HCT116 (cell line): Measurements from ENCODE around the gene PTGES2. TPM values are rescaled to one million over a fixed set of nuclear protein-coding genes. Genes with fewer than 3 reads are reported as not detected.

ENCODE experiments used
- ATAC-seq: fragments of 200-7000 bp; cut with Tn5 transposase; 2 replicates; pipeline ENCODE4 v1.9.1; 2020; ENCODE audit warnings: mild to moderate bottlenecking, moderate library complexity
- BruUV-seq: library from RNA; stranded (reverse); fragments of 400-500 nt; replicated peaks from 2 replicates; lab custom pipeline; 2021; lab: Mats Ljungman, UMichigan
- CTCF ChIA-PET: fragments of 300-600 bp; sonication (Branson Sonifier 250); formaldehyde crosslinking; loops from one replicate; lab custom pipeline; 2021; ENCODE audit warnings: antibody characterized with exemption; lab: Charles Lee
- POLR2A ChIA-PET: fragments of 300-600, 350-600 bp; sonication (Branson Sonifier 250); formaldehyde crosslinking; loops from one replicate; lab custom pipeline; 2021; ENCODE audit warnings: antibody characterized with exemption; lab: Charles Lee
- RAD21 ChIA-PET, 2 experiments: fragments of 300-600 bp; sonication (Branson Sonifier 250); formaldehyde crosslinking; loops; one replicate each; lab custom pipeline; 2023; ENCODE audit warnings: low total read pairs in 2 of 2; ENCODE audit not compliant: uncharacterized antibody in 2 of 2, unreplicated experiment in 2 of 2, low non-redundant PET in 1 of 2; lab: Charles Lee
- DNase-seq: peaks from one replicate; pipeline ENCODE4 v3.0.0-alpha.2; 2010; ENCODE audit warnings: low read depth, low spot score
- H2AFZ ChIP-seq: fragments of 200-600 bp; shearing (Covaris generic), sonication (generic); 2 replicates; pipeline ENCODE4 v1.6.1; 2017; ENCODE audit warnings: low read depth, mixed run types, mixed read lengths, antibody characterized with exemption, low read length; ENCODE audit not compliant: poor library complexity, severe bottlenecking
- H3K27ac ChIP-seq: 2 replicates; pipeline ENCODE4 v1.5.1; 2012; ENCODE audit warnings: low read depth, low read length
- H3K27me3 ChIP-seq: fragments of 200-600 bp; sonication (generic); 2 replicates; pipeline ENCODE4 v1.6.1; 2016; ENCODE audit warnings: mixed run types, low read length, mixed read lengths; ENCODE audit not compliant: insufficient read depth
- H3K36me3 ChIP-seq, 2 experiments: fragments of 200-500 bp in 1 of 2; fragments of 200-600 bp in 1 of 2; sonication (Bioruptor generic) in 1 of 2; sonication (generic) in 1 of 2; 2 replicates each; pipeline versions ENCODE4 v1.5.1 to v1.6.1; 2014 to 2016; ENCODE audit warnings: low read length in 2 of 2, inconsistent platforms in 1 of 2, mixed read lengths in 1 of 2, mixed run types in 1 of 2; ENCODE audit not compliant: insufficient read depth in 2 of 2, control insufficient read depth in 1 of 2
- H3K4me1 ChIP-seq, 2 experiments: fragments of 200-600 bp in 1 of 2; sonication (generic) in 1 of 2; 2 replicates each; pipeline versions ENCODE4 v1.5.1 to v1.6.1; 2012 to 2017; ENCODE audit warnings: low read length in 2 of 2, inconsistent platforms in 1 of 2, mild to moderate bottlenecking in 1 of 2, mixed read lengths in 1 of 2, mixed run types in 1 of 2, moderate library complexity in 1 of 2; ENCODE audit not compliant: insufficient read depth in 2 of 2, control insufficient read depth in 1 of 2
- H3K4me2 ChIP-seq: fragments of 200-600 bp; sonication (generic); 2 replicates; pipeline ENCODE4 v1.6.1; 2017; ENCODE audit warnings: mixed run types, low read length, mixed read lengths
- H3K4me3 ChIP-seq, 2 experiments: fragments of 200-600 bp in 1 of 2; sonication (generic) in 1 of 2; replicated peaks in 1 of 2; 2 replicates each; pipeline ENCODE4 v1.5.1; 2011 to 2016; ENCODE audit warnings: low read length in 2 of 2, control low read depth in 1 of 2, low read depth in 1 of 2, mild to moderate bottlenecking in 1 of 2, mixed read lengths in 1 of 2, mixed run types in 1 of 2
- H3K79me2 ChIP-seq: fragments of 200-600 bp; sonication (generic); 2 replicates; pipeline ENCODE4 v1.6.1; 2017; ENCODE audit warnings: mild to moderate bottlenecking, mixed run types, low read length, moderate library complexity, mixed read lengths; ENCODE audit not compliant: insufficient read depth
- H3K9ac ChIP-seq: fragments of 200-600 bp; sonication (generic); 2 replicates; pipeline ENCODE4 v1.6.1; 2016; ENCODE audit warnings: low read length, mixed read lengths
- H3K9me2 ChIP-seq: fragments of 200-600 bp; sonication (generic), shearing (Covaris generic); 2 replicates; pipeline ENCODE4 v1.6.1; 2017; ENCODE audit warnings: mixed run types, mild to moderate bottlenecking, moderate library complexity; ENCODE audit not compliant: insufficient read depth
- H3K9me3 ChIP-seq, 2 experiments: fragments of 200-500 bp in 1 of 2; fragments of 200-600 bp in 1 of 2; sonication (Bioruptor generic) in 1 of 2; sonication (generic) in 1 of 2; 2 replicates each; pipeline ENCODE4 v1.6.1; 2014 to 2017; ENCODE audit warnings: low read length in 2 of 2, mixed read lengths in 2 of 2, inconsistent platforms in 1 of 2, low read depth in 1 of 2, mild to moderate bottlenecking in 1 of 2, mixed run types in 1 of 2, moderate library complexity in 1 of 2; ENCODE audit not compliant: control insufficient read depth in 1 of 2, insufficient read depth in 1 of 2
- H4K20me1 ChIP-seq: fragments of 200-600 bp; sonication (generic), shearing (Covaris generic); 2 replicates; pipeline ENCODE4 v1.6.1; 2017; ENCODE audit warnings: mixed run types, mild to moderate bottlenecking, moderate library complexity; ENCODE audit not compliant: insufficient read depth
- ATF3 ChIP-seq: IDR thresholded peaks from 2 replicates; pipeline ENCODE4 v1.6.1; 2012
- CBX3 ChIP-seq: IDR thresholded peaks from 2 replicates; pipeline ENCODE4 v1.6.1; 2012; ENCODE audit warnings: low read depth
- CEBPB ChIP-seq: IDR thresholded peaks from 2 replicates; pipeline ENCODE4 v1.6.1; 2012; ENCODE audit warnings: low read depth
- CTCF ChIP-seq, 3 experiments: fragments of 200-600 bp in 1 of 3; sonication (generic) in 1 of 3; IDR thresholded peaks in 2 of 3; conservative IDR thresholded peaks in 1 of 3; 2 replicates each; pipeline ENCODE4 v1.5.1; 2012 to 2017; ENCODE audit warnings: low read depth in 2 of 3, low read length in 2 of 3, antibody characterized with exemption in 1 of 3, borderline replicate concordance in 1 of 3, control low read depth in 1 of 3, mild to moderate bottlenecking in 1 of 3, mixed read lengths in 1 of 3, mixed run types in 1 of 3, moderate library complexity in 1 of 3; ENCODE audit not compliant: insufficient read depth in 1 of 3
- EGR1 ChIP-seq: IDR thresholded peaks from 2 replicates; pipeline ENCODE4 v1.6.1; 2012; ENCODE audit warnings: low read depth
- EZH2phosphoT487 ChIP-seq: fragments of 200-600 bp; IDR thresholded peaks from 2 replicates; pipeline ENCODE4 v1.6.1; 2018; ENCODE audit warnings: antibody characterized with exemption, borderline replicate concordance
- JUND ChIP-seq: IDR thresholded peaks from 2 replicates; pipeline ENCODE4 v1.6.1; 2012
- MAX ChIP-seq: IDR thresholded peaks from 2 replicates; pipeline ENCODE4 v1.6.1; 2012
- POLR2A ChIP-seq: IDR thresholded peaks from 2 replicates; pipeline ENCODE4 v1.7.0; 2011; ENCODE audit warnings: borderline replicate concordance; ENCODE audit not compliant: insufficient read depth, insufficient read length; ENCODE audit errors: extremely low read depth
- POLR2AphosphoS5 ChIP-seq: IDR thresholded peaks from 2 replicates; pipeline ENCODE4 v1.6.1; 2011; ENCODE audit warnings: mild to moderate bottlenecking, low read depth, low read length, moderate library complexity
- RAD21 ChIP-seq: IDR thresholded peaks from 2 replicates; pipeline ENCODE4 v1.6.1; 2012; ENCODE audit warnings: low read depth, mild to moderate bottlenecking
- SRF ChIP-seq: IDR thresholded peaks from 2 replicates; pipeline ENCODE4 v1.6.1; 2012; ENCODE audit warnings: low read depth
- TCF7L2 ChIP-seq: IDR thresholded peaks from 2 replicates; pipeline ENCODE4 v1.7.0; 2011; ENCODE audit warnings: borderline replicate concordance, inconsistent platforms; ENCODE audit not compliant: insufficient read depth, insufficient read length; ENCODE audit errors: extremely low read depth
- YY1 ChIP-seq: IDR thresholded peaks from 2 replicates; pipeline ENCODE4 v1.6.1; 2011; ENCODE audit warnings: low read length, low read depth, moderate library complexity, mild to moderate bottlenecking; ENCODE audit not compliant: insufficient replicate concordance; ENCODE audit errors: extremely low read depth
- ZBTB33 ChIP-seq: IDR thresholded peaks from 2 replicates; pipeline ENCODE4 v1.6.1; 2011; ENCODE audit warnings: mild to moderate bottlenecking, low read length, moderate library complexity; ENCODE audit not compliant: insufficient replicate concordance; ENCODE audit errors: extremely low read depth
- ZFX ChIP-seq: fragments of 450-650 bp; IDR thresholded peaks from 2 replicates; pipeline ENCODE4 v1.6.1; 2017
- ZNF274 ChIP-seq: fragments of 200-500 bp; sonication (Bioruptor generic); IDR thresholded peaks from 2 replicates; pipeline ENCODE4 v1.6.1; 2014; ENCODE audit warnings: mild to moderate bottlenecking, low read depth, low read length, inconsistent platforms
- intact Hi-C: fragments of 100-400 bp; cut with micrococcal nuclease; formaldehyde crosslinking; loops from 2 replicates; pipeline ENCODE4 v1.10.0; 2022
- total RNA-seq: library from RNA; stranded (reverse); gene quantifications from one replicate; pipeline ENCODE4 v1.2.1, GENCODE V29; 2021; ENCODE audit not compliant: unreplicated experiment

The PTGES2 gene
- total RNA-seq, 1 experiment from 2014 or later = 148 TPM

- H3K4me1 ChIP-seq = peaks cover 8 to 13% of the 10 kb centered on the region in 2 experiments
- CTCF ChIA-PET = no interaction called here
These were observed 24.0 kb downstream of the PTGES2 start for GRCh38 chr9:128103589-128103962.

More at GRCh38 chr9:128103589-128103962, 24.0 kb downstream of the PTGES2 start:
- intact Hi-C loops = no loop called here
- Histone ChIP-seq H4K20me1 (no peaks in the 10 kb centered on the region; the same call in 1 of the 2 replicates), H3K27ac (no peak overlapping the region), H3K27me3 (no peaks in the 10 kb centered on the region), H3K36me3 (peaks cover 13 to 39% of the 10 kb centered on the region in 2 experiments), H3K4me3 (no peak overlapping the region), H3K4me2 (no peak overlapping the region), H2AFZ (no peak overlapping the region), H3K9ac (no peak overlapping the region), H3K9me3 (no peaks in the 10 kb centered on the region), H3K9me2 (no peaks in the 10 kb centered on the region), H3K79me2 (peaks cover 31% of the 10 kb centered on the region)
- RAD21 ChIA-PET = no interaction called here
- no TSS peak for BruUV-seq
- POLR2A ChIA-PET = no interaction called here
- DNase-seq (no peak), ATAC-seq (peak; percentile 54; the same call in 1 of the 2 replicates)
- no peak for TF ChIP-seq ZFX
- no peak for TF ChIP-seq POLR2AphosphoS5
- no peak for TF ChIP-seq MAX
- no peak for TF ChIP-seq EGR1
- no peak for TF ChIP-seq ATF3
- no peak for TF ChIP-seq TCF7L2
- TF ChIP-seq SRF = no peak
- no peak for TF ChIP-seq POLR2A
- peak; percentile 50 for TF ChIP-seq RAD21
- no peak for TF ChIP-seq ZBTB33
- TF ChIP-seq YY1 = no peak
- TF ChIP-seq EZH2phosphoT487 = no peak
- no peak for TF ChIP-seq CBX3
- no peak for TF ChIP-seq ZNF274
- TF ChIP-seq CEBPB = no peak
- no peak for TF ChIP-seq JUND
- TF ChIP-seq CTCF (IDR thresholded peaks at IDR 0.05 in 2 of 3, conservative IDR thresholded peaks at IDR 0.05 in 1 of 3; ENCODE audit: borderline replicate concordance in 1 of 3, insufficient read depth in 1 of 3, low read depth in 2 of 3, low read length in 2 of 3) = peak; percentile 17 to 46 (median 31); a peak in 4 of 6 replicates
